BE2C (cell line): ENCODE data around the gene NYAP2.

Experiments
- DNase-seq: peaks from one replicate; pipeline ENCODE4 v3.0.0-alpha.2; 2020
- H3K27me3 ChIP-seq: fragments of 250-450 bp; sonication (Bioruptor Pico); 2 replicates; pipeline ENCODE4 v1.5.1; 2020; ENCODE audit warnings: mild to moderate bottlenecking
- H3K36me3 ChIP-seq: fragments of 250-450 bp; sonication (Bioruptor Pico); 2 replicates; pipeline ENCODE4 v1.5.1; 2020; ENCODE audit warnings: mild to moderate bottlenecking
- H3K4me1 ChIP-seq: fragments of 250-450 bp; sonication (Bioruptor Pico); 2 replicates; pipeline ENCODE4 v1.5.1; 2020
- H3K4me3 ChIP-seq: 2 replicates; pipeline ENCODE4 v1.5.1; 2011; ENCODE audit warnings: low read depth, low read length
- H3K9me3 ChIP-seq: fragments of 250-450 bp; sonication (Bioruptor Pico); 2 replicates; pipeline ENCODE4 v1.5.1; 2020
- CTCF ChIP-seq: IDR thresholded peaks from 2 replicates; pipeline ENCODE4 v1.5.1; 2012; ENCODE audit warnings: mild to moderate bottlenecking, low read depth, low read length

The NYAP2 gene

GRCh38 chr2:225472161-225472560 is 72.7 kb downstream of the NYAP2 start:
- H3K27me3 ChIP-seq, result no peaks in the 10 kb centered on the region
- no peak overlapping the region for H3K4me3 ChIP-seq
- H3K4me1 ChIP-seq, result no peaks in the 10 kb centered on the region
- no peaks in the 10 kb centered on the region for H3K36me3 ChIP-seq
- H3K9me3 ChIP-seq, result no peaks in the 10 kb centered on the region
- DNase-seq, result no peak
- TF ChIP-seq CTCF, result no peak

- Histone ChIP-seq H3K4me1 (no peaks in the 10 kb centered on the region), H3K27me3 (no peaks in the 10 kb centered on the region), H3K4me3 (no peak overlapping the region), H3K36me3 (no peaks in the 10 kb centered on the region), H3K9me3 (no peaks in the 10 kb centered on the region)
- DNase-seq, result no peak
- TF ChIP-seq CTCF, result no peak
These were observed 79.9 kb downstream of the NYAP2 start for GRCh38 chr2:225479386-225479785.

- Histone ChIP-seq H3K4me3 (no peak overlapping the region), H3K36me3 (no peaks in the 10 kb centered on the region), H3K9me3 (no peaks in the 10 kb centered on the region), H3K4me1 (no peaks in the 10 kb centered on the region), H3K27me3 (no peaks in the 10 kb centered on the region)
- DNase-seq, result no peak
- no peak for TF ChIP-seq CTCF
These were observed 85.2 kb downstream of the NYAP2 start for GRCh38 chr2:225484751-225485150.

GRCh38 chr2:225486236-225486635 is 86.7 kb downstream of the NYAP2 start:
- H3K9me3 ChIP-seq, result no peaks in the 10 kb centered on the region
- H3K27me3 ChIP-seq, result no peaks in the 10 kb centered on the region
- H3K4me1 ChIP-seq, result no peaks in the 10 kb centered on the region
- no peak overlapping the region for H3K4me3 ChIP-seq
- DNase-seq, result no peak
- H3K36me3 ChIP-seq, result no peaks in the 10 kb centered on the region
- no peak for TF ChIP-seq CTCF

- H3K4me3 ChIP-seq, result no peak overlapping the region
- H3K9me3 ChIP-seq, result no peaks in the 10 kb centered on the region
- no peaks in the 10 kb centered on the region for H3K4me1 ChIP-seq
- H3K36me3 ChIP-seq, result no peaks in the 10 kb centered on the region
- no peak for DNase-seq
- H3K27me3 ChIP-seq, result no peaks in the 10 kb centered on the region
- TF ChIP-seq CTCF, result no peak
These were observed 88.4 kb downstream of the NYAP2 start for GRCh38 chr2:225487878-225488416.

- no peak overlapping the region for H3K4me3 ChIP-seq
These were observed 89.2 kb downstream of the NYAP2 start for GRCh38 chr2:225488743-225489142.

More at GRCh38 chr2:225488743-225489142, 89.2 kb downstream of the NYAP2 start:
- no peak for TF ChIP-seq CTCF
- no peaks in the 10 kb centered on the region for H3K27me3 ChIP-seq
- no peak for DNase-seq
- H3K36me3 ChIP-seq, result no peaks in the 10 kb centered on the region
- no peaks in the 10 kb centered on the region for H3K4me1 ChIP-seq
- no peaks in the 10 kb centered on the region for H3K9me3 ChIP-seq
